Liver (tissue), 9 donors: ENCODE results near the gene KLK2. TPM values are rescaled to one million over a fixed set of nuclear protein-coding genes. Genes with fewer than 3 reads are reported as not detected.

Source experiments
- DNase-seq: peaks from one replicate; pipeline ENCODE4 v3.0.0-alpha.2; 2017; ENCODE audit warnings: low spot score
- H3K27ac ChIP-seq, 2 donors: one replicate each; pipeline ENCODE4 v1.7.0; 2013; ENCODE audit warnings: inconsistent platforms in 2 of 2, low read length in 2 of 2, control low read depth in 1 of 2, low read depth in 1 of 2, mild to moderate bottlenecking in 1 of 2
- H3K27me3 ChIP-seq, 4 donors: one replicate each; pipeline versions ENCODE4 v1.6.1 to v1.7.0; 2013; ENCODE audit warnings: low read length in 3 of 4, inconsistent platforms in 1 of 4, mild to moderate bottlenecking in 1 of 4, moderate library complexity in 1 of 4; ENCODE audit not compliant: control insufficient read depth in 4 of 4, insufficient read depth in 4 of 4
- H3K36me3 ChIP-seq, 4 donors: one replicate each; pipeline versions ENCODE4 v1.6.1 to v1.7.0; 2013; ENCODE audit warnings: low read length in 3 of 4, mild to moderate bottlenecking in 3 of 4, low read depth in 1 of 4, moderate library complexity in 1 of 4; ENCODE audit not compliant: control insufficient read depth in 4 of 4, insufficient read depth in 3 of 4
- H3K4me1 ChIP-seq, 4 donors: one replicate each; pipeline versions ENCODE4 v1.6.1 to v1.7.0; 2013; ENCODE audit warnings: low read length in 3 of 4, mild to moderate bottlenecking in 3 of 4, moderate library complexity in 1 of 4; ENCODE audit not compliant: control insufficient read depth in 4 of 4, insufficient read depth in 4 of 4
- H3K4me3 ChIP-seq, 3 donors: one replicate each; pipeline versions ENCODE4 v1.6.1 to v1.7.0; 2013; ENCODE audit warnings: low read length in 3 of 3, control low read depth in 1 of 3, low read depth in 1 of 3, mild to moderate bottlenecking in 1 of 3
- H3K9ac ChIP-seq, 2 donors: one replicate each; pipeline ENCODE4 v1.7.0; 2013; ENCODE audit warnings: low read length in 2 of 2, mild to moderate bottlenecking in 2 of 2, moderate library complexity in 2 of 2, control low read depth in 1 of 2, low read depth in 1 of 2
- H3K9me3 ChIP-seq, 4 donors: one replicate each; pipeline versions ENCODE4 v1.6.1 to v1.7.0; 2013; ENCODE audit warnings: low read length in 3 of 4; ENCODE audit not compliant: control insufficient read depth in 4 of 4
- EGR1 ChIP-seq, 2 donors: IDR thresholded peaks; 2 replicates each; pipeline ENCODE4 v1.6.1; 2016 to 2018; ENCODE audit warnings: antibody characterized with exemption in 2 of 2, low read depth in 2 of 2
- FOXA1 ChIP-seq: IDR thresholded peaks from 2 replicates; pipeline ENCODE4 v1.6.1; 2016; ENCODE audit warnings: antibody characterized with exemption
- FOXA2 ChIP-seq: IDR thresholded peaks from 2 replicates; pipeline ENCODE4 v1.6.1; 2016; ENCODE audit warnings: antibody characterized with exemption
- GABPA ChIP-seq, 2 donors: IDR thresholded peaks in 1 of 2; conservative IDR thresholded peaks in 1 of 2; 2 replicates each; pipeline ENCODE4 v1.6.1; 2016; ENCODE audit warnings: antibody characterized with exemption in 2 of 2, mild to moderate bottlenecking in 1 of 2, moderate library complexity in 1 of 2
- HNF4A ChIP-seq, 2 donors: conservative IDR thresholded peaks; 2 replicates each; pipeline ENCODE4 v1.6.1; 2016; ENCODE audit warnings: antibody characterized with exemption in 2 of 2, mild to moderate bottlenecking in 2 of 2
- HNF4G ChIP-seq: IDR thresholded peaks from 2 replicates; pipeline ENCODE4 v1.6.1; 2016; ENCODE audit warnings: antibody characterized with exemption
- JUND ChIP-seq, 2 donors: IDR thresholded peaks; 2 replicates each; pipeline ENCODE4 v1.6.1; 2016; ENCODE audit warnings: antibody characterized with exemption in 2 of 2
- NR2F2 ChIP-seq: IDR thresholded peaks from 2 replicates; pipeline ENCODE4 v1.6.1; 2016; ENCODE audit warnings: antibody characterized with exemption
- RAD21 ChIP-seq, 2 donors: IDR thresholded peaks; 2 replicates each; pipeline ENCODE4 v1.6.1; 2016; ENCODE audit warnings: antibody characterized with exemption in 2 of 2, mild to moderate bottlenecking in 2 of 2
- RXRA ChIP-seq, 2 donors: IDR thresholded peaks; 2 replicates each; pipeline ENCODE4 v1.6.1; 2017 to 2018; ENCODE audit warnings: antibody characterized with exemption in 2 of 2, mild to moderate bottlenecking in 1 of 2
- SP1 ChIP-seq: IDR thresholded peaks from 2 replicates; pipeline ENCODE4 v1.6.1; 2018; ENCODE audit warnings: antibody characterized with exemption, mild to moderate bottlenecking
- TAF1 ChIP-seq: conservative IDR thresholded peaks from 2 replicates; pipeline ENCODE4 v1.6.1; 2016; ENCODE audit warnings: antibody characterized with exemption, mild to moderate bottlenecking
- YY1 ChIP-seq: IDR thresholded peaks from 2 replicates; pipeline ENCODE4 v1.6.1; 2016; ENCODE audit warnings: antibody characterized with exemption, mild to moderate bottlenecking
- WGBS: extraction: QIAGEN DNeasy Blood & Tissue Kit; methylation state at CpG from one replicate; pipeline ENCODE4 v1.1.7; 2013; 5-methylcytosine and 5-hydroxymethylcytosine counted together
- polyA plus RNA-seq, 2 donors: library from polyadenylated mRNA; stranded (reverse) in 1 of 2; unstranded in 1 of 2; fragments of 200-250 nt in 1 of 2; fragments of >200 nt in 1 of 2; fragmentation: Nextera tagmentation in 1 of 2; extraction: Ambion mirVana in 1 of 2; gene quantifications; one replicate each; pipeline versions ENCODE4 v1.2.1 to v1.2.3, GENCODE V29; 2013 to 2015
- total RNA-seq, 2 donors: library from RNA; depleted of rRNA; stranded (reverse); fragments of >200 nt; gene quantifications; one replicate each; pipeline ENCODE4 v1.2.3, GENCODE V29; 2014
- TF ChIP-seq, protein P1 (sequence below): IDR thresholded peaks from 2 replicates; pipeline ENCODE4 v1.6.1; 2016; ENCODE audit warnings: antibody characterized with exemption
- TF ChIP-seq, protein P2 (sequence below): IDR thresholded peaks from 2 replicates; pipeline ENCODE4 v1.6.1; 2016; ENCODE audit warnings: antibody characterized with exemption, mild to moderate bottlenecking
- TF ChIP-seq, protein P3 (sequence below): IDR thresholded peaks from 2 replicates; pipeline ENCODE4 v1.6.1; 2016; ENCODE audit warnings: antibody characterized with exemption
- TF ChIP-seq, protein P4 (sequence below): fragments of 150-350 bp; IDR thresholded peaks from 2 replicates; pipeline ENCODE4 v1.5.1; 2017; ENCODE audit warnings: improper control_type of control experiment, low read depth, low read length; ENCODE audit not compliant: missing input control
- TF ChIP-seq, protein P5 (sequence below): IDR thresholded peaks from 2 replicates; pipeline ENCODE4 v1.6.1; 2016; ENCODE audit warnings: antibody characterized with exemption
- donor health status: healthy.
- donor health status: healthy.
- donor health status: healthy.
- donor health status: healthy.
- donor health status: healthy.

The KLK2 gene
- total and polyA plus RNA-seq, 4 donors, result not detected

DNA sequence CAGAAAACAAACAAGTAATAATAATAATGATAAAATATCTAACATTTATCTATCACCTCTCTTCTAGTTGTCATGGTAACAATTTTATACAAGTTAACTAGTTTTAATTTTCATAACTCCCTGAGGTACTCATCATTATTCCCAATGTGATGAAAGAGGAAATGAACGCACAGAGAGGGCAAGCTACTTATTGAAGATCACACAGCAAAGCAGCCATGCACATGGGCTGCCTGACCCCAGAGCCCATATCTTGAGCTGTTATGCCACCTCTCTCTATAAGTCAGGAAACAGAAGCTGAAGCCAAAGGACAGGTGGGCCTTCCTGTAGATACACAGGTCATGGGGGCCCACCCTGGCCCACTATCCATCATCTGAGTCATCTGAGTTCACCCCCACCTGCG is 42.8 kb downstream of the KLK2 start:
- DNase-seq, result no peak
- Histone ChIP-seq H3K4me3 (no peak overlapping the region), H3K9ac (no peak overlapping the region), H3K27me3 (peaks cover 0 to 10% (median 7%) of the 10 kb centered on the region in 4 donors), H3K4me1 (no peaks in the 10 kb centered on the region), H3K36me3 (no peaks in the 10 kb centered on the region), H3K27ac (no peak overlapping the region), H3K9me3 (no peaks in the 10 kb centered on the region)
- 70% methylated on average over 2 of the region's 2 CpGs for WGBS
- TF ChIP-seq, protein P1, sequence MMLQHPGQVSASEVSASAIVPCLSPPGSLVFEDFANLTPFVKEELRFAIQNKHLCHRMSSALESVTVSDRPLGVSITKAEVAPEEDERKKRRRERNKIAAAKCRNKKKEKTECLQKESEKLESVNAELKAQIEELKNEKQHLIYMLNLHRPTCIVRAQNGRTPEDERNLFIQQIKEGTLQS, result no peak
- TF ChIP-seq YY1, result no peak
- no peak for TF ChIP-seq SP1
- no peak for TF ChIP-seq FOXA2
- TF ChIP-seq, protein P2, sequence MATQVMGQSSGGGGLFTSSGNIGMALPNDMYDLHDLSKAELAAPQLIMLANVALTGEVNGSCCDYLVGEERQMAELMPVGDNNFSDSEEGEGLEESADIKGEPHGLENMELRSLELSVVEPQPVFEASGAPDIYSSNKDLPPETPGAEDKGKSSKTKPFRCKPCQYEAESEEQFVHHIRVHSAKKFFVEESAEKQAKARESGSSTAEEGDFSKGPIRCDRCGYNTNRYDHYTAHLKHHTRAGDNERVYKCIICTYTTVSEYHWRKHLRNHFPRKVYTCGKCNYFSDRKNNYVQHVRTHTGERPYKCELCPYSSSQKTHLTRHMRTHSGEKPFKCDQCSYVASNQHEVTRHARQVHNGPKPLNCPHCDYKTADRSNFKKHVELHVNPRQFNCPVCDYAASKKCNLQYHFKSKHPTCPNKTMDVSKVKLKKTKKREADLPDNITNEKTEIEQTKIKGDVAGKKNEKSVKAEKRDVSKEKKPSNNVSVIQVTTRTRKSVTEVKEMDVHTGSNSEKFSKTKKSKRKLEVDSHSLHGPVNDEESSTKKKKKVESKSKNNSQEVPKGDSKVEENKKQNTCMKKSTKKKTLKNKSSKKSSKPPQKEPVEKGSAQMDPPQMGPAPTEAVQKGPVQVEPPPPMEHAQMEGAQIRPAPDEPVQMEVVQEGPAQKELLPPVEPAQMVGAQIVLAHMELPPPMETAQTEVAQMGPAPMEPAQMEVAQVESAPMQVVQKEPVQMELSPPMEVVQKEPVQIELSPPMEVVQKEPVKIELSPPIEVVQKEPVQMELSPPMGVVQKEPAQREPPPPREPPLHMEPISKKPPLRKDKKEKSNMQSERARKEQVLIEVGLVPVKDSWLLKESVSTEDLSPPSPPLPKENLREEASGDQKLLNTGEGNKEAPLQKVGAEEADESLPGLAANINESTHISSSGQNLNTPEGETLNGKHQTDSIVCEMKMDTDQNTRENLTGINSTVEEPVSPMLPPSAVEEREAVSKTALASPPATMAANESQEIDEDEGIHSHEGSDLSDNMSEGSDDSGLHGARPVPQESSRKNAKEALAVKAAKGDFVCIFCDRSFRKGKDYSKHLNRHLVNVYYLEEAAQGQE, result no peak
- TF ChIP-seq, protein P3, sequence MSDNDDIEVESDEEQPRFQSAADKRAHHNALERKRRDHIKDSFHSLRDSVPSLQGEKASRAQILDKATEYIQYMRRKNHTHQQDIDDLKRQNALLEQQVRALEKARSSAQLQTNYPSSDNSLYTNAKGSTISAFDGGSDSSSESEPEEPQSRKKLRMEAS, result no peak
- TF ChIP-seq EGR1 (IDR thresholded peaks at IDR 0.05; ENCODE audit: low read depth in 2 of 2), result no peak
- TF ChIP-seq FOXA1, result no peak
- no peak for TF ChIP-seq RAD21 (IDR thresholded peaks at IDR 0.05)
- no peak for TF ChIP-seq JUND (IDR thresholded peaks at IDR 0.05)
- TF ChIP-seq HNF4A (conservative IDR thresholded peaks at IDR 0.05), result no peak
- no peak for TF ChIP-seq TAF1
- TF ChIP-seq, protein P4, sequence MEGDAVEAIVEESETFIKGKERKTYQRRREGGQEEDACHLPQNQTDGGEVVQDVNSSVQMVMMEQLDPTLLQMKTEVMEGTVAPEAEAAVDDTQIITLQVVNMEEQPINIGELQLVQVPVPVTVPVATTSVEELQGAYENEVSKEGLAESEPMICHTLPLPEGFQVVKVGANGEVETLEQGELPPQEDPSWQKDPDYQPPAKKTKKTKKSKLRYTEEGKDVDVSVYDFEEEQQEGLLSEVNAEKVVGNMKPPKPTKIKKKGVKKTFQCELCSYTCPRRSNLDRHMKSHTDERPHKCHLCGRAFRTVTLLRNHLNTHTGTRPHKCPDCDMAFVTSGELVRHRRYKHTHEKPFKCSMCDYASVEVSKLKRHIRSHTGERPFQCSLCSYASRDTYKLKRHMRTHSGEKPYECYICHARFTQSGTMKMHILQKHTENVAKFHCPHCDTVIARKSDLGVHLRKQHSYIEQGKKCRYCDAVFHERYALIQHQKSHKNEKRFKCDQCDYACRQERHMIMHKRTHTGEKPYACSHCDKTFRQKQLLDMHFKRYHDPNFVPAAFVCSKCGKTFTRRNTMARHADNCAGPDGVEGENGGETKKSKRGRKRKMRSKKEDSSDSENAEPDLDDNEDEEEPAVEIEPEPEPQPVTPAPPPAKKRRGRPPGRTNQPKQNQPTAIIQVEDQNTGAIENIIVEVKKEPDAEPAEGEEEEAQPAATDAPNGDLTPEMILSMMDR, result no peak
- no peak for TF ChIP-seq NR2F2
- TF ChIP-seq RXRA (IDR thresholded peaks at IDR 0.05), result no peak
- TF ChIP-seq, protein P5, sequence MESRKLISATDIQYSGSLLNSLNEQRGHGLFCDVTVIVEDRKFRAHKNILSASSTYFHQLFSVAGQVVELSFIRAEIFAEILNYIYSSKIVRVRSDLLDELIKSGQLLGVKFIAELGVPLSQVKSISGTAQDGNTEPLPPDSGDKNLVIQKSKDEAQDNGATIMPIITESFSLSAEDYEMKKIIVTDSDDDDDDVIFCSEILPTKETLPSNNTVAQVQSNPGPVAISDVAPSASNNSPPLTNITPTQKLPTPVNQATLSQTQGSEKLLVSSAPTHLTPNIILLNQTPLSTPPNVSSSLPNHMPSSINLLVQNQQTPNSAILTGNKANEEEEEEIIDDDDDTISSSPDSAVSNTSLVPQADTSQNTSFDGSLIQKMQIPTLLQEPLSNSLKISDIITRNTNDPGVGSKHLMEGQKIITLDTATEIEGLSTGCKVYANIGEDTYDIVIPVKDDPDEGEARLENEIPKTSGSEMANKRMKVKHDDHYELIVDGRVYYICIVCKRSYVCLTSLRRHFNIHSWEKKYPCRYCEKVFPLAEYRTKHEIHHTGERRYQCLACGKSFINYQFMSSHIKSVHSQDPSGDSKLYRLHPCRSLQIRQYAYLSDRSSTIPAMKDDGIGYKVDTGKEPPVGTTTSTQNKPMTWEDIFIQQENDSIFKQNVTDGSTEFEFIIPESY, result no peak
- TF ChIP-seq GABPA (IDR thresholded peaks at IDR 0.05 in 1 of 2, conservative IDR thresholded peaks at IDR 0.05 in 1 of 2), result no peak
- no peak for TF ChIP-seq HNF4G
